ENCODE results near the gene JAGN1. TPM values are rescaled to one million over a fixed set of nuclear protein-coding genes. Genes with fewer than 3 reads are reported as not detected.

Gene JAGN1
- total RNA-seq, 2 experiments from 2014 or later, result 21.0 to 29.5 TPM

DNA sequence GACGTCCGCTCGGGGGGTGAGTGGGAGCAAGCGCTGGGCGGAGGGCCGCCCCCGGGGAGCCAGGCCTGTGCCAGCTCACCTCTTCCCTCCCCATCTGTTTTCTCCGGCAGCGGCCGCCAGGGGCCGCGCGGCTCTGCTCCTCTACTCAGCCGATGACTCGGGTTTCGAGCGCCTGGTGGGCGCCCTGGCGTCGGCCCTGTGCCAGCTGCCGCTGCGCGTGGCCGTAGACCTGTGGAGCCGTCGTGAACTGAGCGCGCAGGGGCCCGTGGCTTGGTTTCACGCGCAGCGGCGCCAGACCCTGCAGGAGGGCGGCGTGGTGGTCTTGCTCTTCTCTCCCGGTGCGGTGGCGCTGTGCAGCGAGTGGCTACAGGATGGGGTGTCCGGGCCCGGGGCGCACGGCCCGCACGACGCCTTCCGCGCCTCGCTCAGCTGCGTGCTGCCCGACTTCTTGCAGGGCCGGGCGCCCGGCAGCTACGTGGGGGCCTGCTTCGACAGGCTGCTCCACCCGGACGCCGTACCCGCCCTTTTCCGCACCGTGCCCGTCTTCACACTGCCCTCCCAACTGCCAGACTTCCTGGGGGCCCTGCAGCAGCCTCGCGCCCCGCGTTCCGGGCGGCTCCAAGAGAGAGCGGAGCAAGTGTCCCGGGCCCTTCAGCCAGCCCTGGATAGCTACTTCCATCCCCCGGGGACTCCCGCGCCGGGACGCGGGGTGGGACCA lies 42.6 kb downstream of the JAGN1 start:
- intact Hi-C loops (cut with micrococcal nuclease; ENCODE audit: unreplicated experiment), result loop anchor here (1.0 to 10.0 kb wide), 9 partner anchors 19 to 536 kb away; partner anchors contain the start of genes ARPC4, EMC3, FANCD2 and PRRT3
- DNase-seq (ENCODE audit: low spot score), result peak; percentile 87
- TF ChIP-seq, protein P1, sequence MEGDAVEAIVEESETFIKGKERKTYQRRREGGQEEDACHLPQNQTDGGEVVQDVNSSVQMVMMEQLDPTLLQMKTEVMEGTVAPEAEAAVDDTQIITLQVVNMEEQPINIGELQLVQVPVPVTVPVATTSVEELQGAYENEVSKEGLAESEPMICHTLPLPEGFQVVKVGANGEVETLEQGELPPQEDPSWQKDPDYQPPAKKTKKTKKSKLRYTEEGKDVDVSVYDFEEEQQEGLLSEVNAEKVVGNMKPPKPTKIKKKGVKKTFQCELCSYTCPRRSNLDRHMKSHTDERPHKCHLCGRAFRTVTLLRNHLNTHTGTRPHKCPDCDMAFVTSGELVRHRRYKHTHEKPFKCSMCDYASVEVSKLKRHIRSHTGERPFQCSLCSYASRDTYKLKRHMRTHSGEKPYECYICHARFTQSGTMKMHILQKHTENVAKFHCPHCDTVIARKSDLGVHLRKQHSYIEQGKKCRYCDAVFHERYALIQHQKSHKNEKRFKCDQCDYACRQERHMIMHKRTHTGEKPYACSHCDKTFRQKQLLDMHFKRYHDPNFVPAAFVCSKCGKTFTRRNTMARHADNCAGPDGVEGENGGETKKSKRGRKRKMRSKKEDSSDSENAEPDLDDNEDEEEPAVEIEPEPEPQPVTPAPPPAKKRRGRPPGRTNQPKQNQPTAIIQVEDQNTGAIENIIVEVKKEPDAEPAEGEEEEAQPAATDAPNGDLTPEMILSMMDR (conservative IDR thresholded peaks at IDR 0.05; ENCODE audit: low read length), result peak; percentile 85
- no peak for TF ChIP-seq EZH2phosphoT487 (IDR thresholded peaks at IDR 0.05; ENCODE audit: borderline replicate concordance, low read depth, low read length)
- H3K4me1 ChIP-seq (ENCODE audit: insufficient read depth, low read length, poor library complexity, severe bottlenecking), result peaks cover 22% of the 10 kb centered on the region
- CTCF ChIA-PET (ENCODE audit: unreplicated experiment), result interaction anchor here (0.6 to 1.4 kb wide), 4 partner anchors 10 to 388 kb away, joined by 3 to 4 read pairs (median 3); partner anchors contain the start of genes PRRT3 and SEC13
- POLR2A ChIA-PET, result interaction anchor here (0.6 to 1.6 kb wide), 14 partner anchors 12 to 388 kb away, joined by 3 to 10 read pairs (median 4); partner anchors contain the start of genes EMC3, JAGN1, PRRT3 and SEC13
- no peaks in the 10 kb centered on the region for H4K20me1 ChIP-seq (ENCODE audit: insufficient read depth, low read length)
- no TSS peak for BruUV-seq (replicated peaks)
- H3K79me2 ChIP-seq (ENCODE audit: insufficient read depth, low read depth, low read length), result no peaks in the 10 kb centered on the region; the same call in 1 of the 2 replicates
- peak overlapping the region; percentile 71 for H3K4me3 ChIP-seq (ENCODE audit: low read depth, low read length, poor library complexity, severe bottlenecking)
- H3K9me2 ChIP-seq (ENCODE audit: insufficient read depth, low read length), result no peaks in the 10 kb centered on the region
- H3K9me3 ChIP-seq (ENCODE audit: low read length), result no peaks in the 10 kb centered on the region
- peaks cover 16% of the 10 kb centered on the region; the same call in 1 of the 2 replicates for H3K36me3 ChIP-seq (ENCODE audit: insufficient read depth, low read length)
- peak overlapping the region; percentile 77 for H2AFZ ChIP-seq (ENCODE audit: low read length)
- H3K27ac ChIP-seq (ENCODE audit: low read depth, low read length, poor library complexity, severe bottlenecking), result peak overlapping the region; percentile 76
- peak overlapping the region; percentile 98 for H3K4me2 ChIP-seq (ENCODE audit: low read length)

DNA sequence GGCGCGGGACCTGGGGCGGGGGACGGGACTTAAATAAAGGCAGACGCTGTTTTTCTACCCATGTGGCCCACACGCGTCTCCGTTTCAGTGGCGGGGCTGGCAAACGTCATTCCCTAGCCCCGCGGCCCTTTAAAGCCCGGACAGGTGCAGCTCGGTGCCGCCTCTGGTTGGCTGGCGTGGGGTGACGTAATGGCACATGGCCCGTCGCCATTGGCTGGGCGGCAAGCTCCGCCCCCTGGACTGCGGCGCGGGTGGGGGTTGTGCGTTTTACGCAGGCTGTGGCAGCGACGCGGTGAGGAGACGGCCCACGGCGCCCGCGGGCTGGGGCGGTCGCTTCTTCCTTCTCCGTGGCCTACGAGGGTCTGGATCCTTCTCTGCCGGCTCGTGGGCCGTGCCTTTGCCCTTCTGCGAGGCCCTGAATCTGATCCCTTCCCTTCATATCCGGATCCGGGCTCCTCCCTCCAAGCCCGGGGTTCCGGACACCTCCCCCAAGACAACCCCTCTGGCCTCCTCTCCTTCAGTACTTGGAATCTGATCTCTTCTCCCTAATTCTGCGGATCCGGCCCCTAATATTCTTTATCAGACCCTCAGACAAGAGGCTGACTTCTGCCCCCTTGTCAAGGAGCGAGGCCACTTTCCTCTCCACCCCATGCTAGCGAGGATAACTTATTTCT lies 43.3 kb downstream of the JAGN1 start, which contains the start of gene CRELD1:
Gene CRELD1 (plus strand): TSS at position 274 of the 674 bp plus-strand sequence. CDS start 605 bp downstream, outside the sequence.
- BruUV-seq (replicated peaks), result no TSS peak
- H3K9me3 ChIP-seq (ENCODE audit: low read length), result no peaks in the 10 kb centered on the region
- no peaks in the 10 kb centered on the region; the same call in 1 of the 2 replicates for H3K79me2 ChIP-seq (ENCODE audit: insufficient read depth, low read depth, low read length)
- intact Hi-C loops (cut with micrococcal nuclease; ENCODE audit: unreplicated experiment), result loop anchor here (1.0 to 10.0 kb wide), 9 partner anchors 19 to 536 kb away; partner anchors contain the start of genes ARPC4, EMC3, FANCD2 and PRRT3
- peak within 1 kb of the TSS; percentile 98 for H3K4me2 ChIP-seq (ENCODE audit: low read length)
- peak within 1 kb of the TSS; percentile 76 for H3K27ac ChIP-seq (ENCODE audit: low read depth, low read length, poor library complexity, severe bottlenecking)
- CTCF ChIA-PET (ENCODE audit: unreplicated experiment), result interaction anchor here (0.6 kb wide), 1 partner anchor 323 kb away, joined by 3 read pairs; no protein-coding TSS in a partner anchor
- TF ChIP-seq, protein P1 (conservative IDR thresholded peaks at IDR 0.05; ENCODE audit: low read length), result no peak
- no peak for TF ChIP-seq EZH2phosphoT487 (IDR thresholded peaks at IDR 0.05; ENCODE audit: borderline replicate concordance, low read depth, low read length)
- H3K36me3 ChIP-seq (ENCODE audit: insufficient read depth, low read length), result peaks cover 16% of the 10 kb centered on the region; the same call in 1 of the 2 replicates
- no peaks in the 10 kb centered on the region for H4K20me1 ChIP-seq (ENCODE audit: insufficient read depth, low read length)
- H2AFZ ChIP-seq (ENCODE audit: low read length), result peak within 1 kb of the TSS; percentile 77
- H3K9me2 ChIP-seq (ENCODE audit: insufficient read depth, low read length), result no peaks in the 10 kb centered on the region
- peak; percentile 97 for DNase-seq (ENCODE audit: low spot score)
- peaks cover 22% of the 10 kb centered on the region for H3K4me1 ChIP-seq (ENCODE audit: insufficient read depth, low read length, poor library complexity, severe bottlenecking)
- POLR2A ChIA-PET, result interaction anchor here (0.6 to 1.2 kb wide), 9 partner anchors 19 to 387 kb away, joined by 3 to 7 read pairs (median 3); partner anchors contain the start of genes PRRT3 and SEC13
- peak within 1 kb of the TSS; percentile 71 for H3K4me3 ChIP-seq (ENCODE audit: low read depth, low read length, poor library complexity, severe bottlenecking)

Measured in OCI-LY7 (cell line).